Mammary epithelial cell (primary cell): ENCODE results near the gene ZNF385B.

Experiments
- CTCF ChIP-seq, 2 donors: IDR thresholded peaks in 1 of 2; conservative IDR thresholded peaks in 1 of 2; 2 replicates each; pipeline ENCODE4 v1.5.1; 2011 to 2012; ENCODE audit warnings: inconsistent platforms in 2 of 2, low read length in 2 of 2, mild to moderate bottlenecking in 2 of 2, control low read depth in 1 of 2, low read depth in 1 of 2; ENCODE audit not compliant: insufficient read depth in 1 of 2; ENCODE audit errors: extremely low read depth in 1 of 2
- EZH2 ChIP-seq: IDR thresholded peaks from 2 replicates; pipeline ENCODE4 v1.6.1; 2012; ENCODE audit warnings: low read length, inconsistent platforms, borderline replicate concordance

- TF ChIP-seq CTCF (conservative IDR thresholded peaks at IDR 0.05 in 1 of 2, IDR thresholded peaks at IDR 0.05 in 1 of 2; ENCODE audit: extremely low read depth in 1 of 2, insufficient read depth in 1 of 2, low read depth in 1 of 2, low read length in 2 of 2) (no peak), EZH2 (no peak)
Observed at GRCh38 chr2:179562330-179562885, 299.0 kb downstream of the ZNF385B start.
